Smooth muscle cell (in vitro differentiated cells): Measurements from ENCODE around the gene PP2D1. TPM values are rescaled to one million over a fixed set of nuclear protein-coding genes. Genes with fewer than 3 reads are reported as not detected.
A peak's percentile ranks its signal among the peaks of the same experiment; 100 is the strongest.
"Not testable (repeated sequence)": the region's sequence is repeated elsewhere in the genome, so short reads cannot be mapped to it uniquely, and the experiment has no call there.

ENCODE experiments used
- DNase-seq: peaks from one replicate; lab custom pipeline; 2025; ENCODE audit not compliant: unreplicated experiment; lab: John Stamatoyannopoulos, UW
- H2AFZ ChIP-seq: fragments of 200-600 bp; sonication (generic); 2 replicates; pipeline ENCODE4 v1.6.0; 2016; ENCODE audit warnings: antibody characterized with exemption, low read depth, mild to moderate bottlenecking
- H3F3A ChIP-seq: fragments of 200-600 bp; sonication (generic); 2 replicates; pipeline ENCODE4 v1.6.0; 2017; ENCODE audit warnings: antibody characterized with exemption, low read depth
- H3K27ac ChIP-seq: fragments of 200-600 bp; sonication (generic); 2 replicates; pipeline ENCODE4 v1.5.1; 2016; ENCODE audit warnings: low read depth, mild to moderate bottlenecking
- H3K27me3 ChIP-seq: fragments of 200-600 bp; sonication (generic); 2 replicates; pipeline ENCODE4 v1.6.1; 2016; ENCODE audit warnings: low read depth, mild to moderate bottlenecking
- H3K36me3 ChIP-seq: fragments of 200-600 bp; sonication (generic); 2 replicates; pipeline ENCODE4 v1.5.1; 2016; ENCODE audit warnings: low read depth
- H3K4me1 ChIP-seq: fragments of 200-600 bp; sonication (generic); 2 replicates; pipeline ENCODE4 v1.5.1; 2016; ENCODE audit warnings: low read depth
- H3K4me2 ChIP-seq: fragments of 200-600 bp; sonication (generic); 2 replicates; pipeline ENCODE4 v1.6.0; 2016; ENCODE audit warnings: mild to moderate bottlenecking
- H3K4me3 ChIP-seq: fragments of 200-600 bp; sonication (generic); 2 replicates; pipeline ENCODE4 v1.5.1; 2016; ENCODE audit warnings: mild to moderate bottlenecking
- H3K79me2 ChIP-seq: fragments of 200-600 bp; sonication (generic); 2 replicates; pipeline ENCODE4 v1.6.0; 2016; ENCODE audit warnings: low read depth, mild to moderate bottlenecking
- H3K9ac ChIP-seq: fragments of 200-600 bp; sonication (generic); 2 replicates; pipeline ENCODE4 v1.6.0; 2016; ENCODE audit warnings: low read depth
- H3K9me3 ChIP-seq: fragments of 200-600 bp; sonication (generic); replicated peaks from 2 replicates; pipeline ENCODE4 v1.5.1; 2016; ENCODE audit warnings: low read depth
- H4K20me1 ChIP-seq: fragments of 200-600 bp; sonication (generic); 2 replicates; pipeline ENCODE4 v1.6.0; 2016; ENCODE audit warnings: low read depth
- WGBS: methylation state at CpG from one replicate; pipeline ENCODE4 v1.1.7; 2016; ENCODE audit warnings: low lambda C conversion rate; 5-methylcytosine and 5-hydroxymethylcytosine counted together
- polyA plus RNA-seq: library from polyadenylated mRNA; unstranded; fragments of >200 nt; fragmentation: Nextera tagmentation; extraction: Ambion mirVana; gene quantifications from 2 replicates; pipeline ENCODE4 v1.2.1, GENCODE V29; 2016
- total RNA-seq: library from RNA; depleted of rRNA; stranded (reverse); fragments of >200 nt; gene quantifications from 2 replicates; pipeline ENCODE4 v1.2.3, GENCODE V29; 2014
- TF ChIP-seq, protein P1 (sequence below): fragments of 200-600 bp; sonication (generic); IDR thresholded peaks from 2 replicates; pipeline ENCODE4 v1.5.1; 2017; ENCODE audit warnings: borderline replicate concordance, mild to moderate bottlenecking, antibody characterized with exemption; ENCODE audit not compliant: insufficient read depth, poor library complexity, severe bottlenecking

PP2D1 gene
- total and polyA plus RNA-seq, 2 experiments from 2014 or later, result 0.40 TPM; not detected in 1

DNA sequence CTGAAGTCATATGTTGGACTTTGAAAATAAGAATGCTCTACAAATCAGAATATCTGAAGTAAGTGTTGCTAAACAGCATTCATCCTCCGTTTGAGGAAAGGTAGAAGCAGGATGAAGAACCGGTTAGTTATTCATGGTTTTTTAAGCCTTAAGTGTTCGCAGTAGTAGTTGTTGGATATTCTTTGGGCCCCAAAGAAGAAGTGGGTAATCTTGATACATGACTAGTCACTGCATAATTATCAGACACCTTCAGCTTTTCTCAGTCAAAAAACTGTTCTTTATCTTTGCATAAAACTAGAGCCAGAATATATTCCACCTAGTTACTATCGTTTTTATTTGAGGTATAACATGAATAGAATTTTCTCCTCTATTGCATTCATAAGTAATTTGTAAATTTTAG is 51.4 kb downstream of the PP2D1 start:
- WGBS, result 84% methylated on average over 4 of the region's 4 CpGs
- peaks cover 100% of the 10 kb centered on the region for H4K20me1 ChIP-seq
- no peak for DNase-seq
- H3K36me3 ChIP-seq, result peaks cover 3% of the 10 kb centered on the region
- H3F3A ChIP-seq, result no peaks in the 10 kb centered on the region
- H3K27me3 ChIP-seq, result no peaks in the 10 kb centered on the region
- no peak overlapping the region for H3K4me3 ChIP-seq
- H3K4me2 ChIP-seq, result no peak overlapping the region
- no peaks in the 10 kb centered on the region for H3K4me1 ChIP-seq
- H3K79me2 ChIP-seq, result peaks cover 100% of the 10 kb centered on the region
- no peak overlapping the region for H3K9ac ChIP-seq
- peak overlapping the region; percentile 10 for H3K27ac ChIP-seq
- H2AFZ ChIP-seq, result no peak overlapping the region
- H3K9me3 ChIP-seq, result no peaks in the 10 kb centered on the region
- TF ChIP-seq, protein P1, sequence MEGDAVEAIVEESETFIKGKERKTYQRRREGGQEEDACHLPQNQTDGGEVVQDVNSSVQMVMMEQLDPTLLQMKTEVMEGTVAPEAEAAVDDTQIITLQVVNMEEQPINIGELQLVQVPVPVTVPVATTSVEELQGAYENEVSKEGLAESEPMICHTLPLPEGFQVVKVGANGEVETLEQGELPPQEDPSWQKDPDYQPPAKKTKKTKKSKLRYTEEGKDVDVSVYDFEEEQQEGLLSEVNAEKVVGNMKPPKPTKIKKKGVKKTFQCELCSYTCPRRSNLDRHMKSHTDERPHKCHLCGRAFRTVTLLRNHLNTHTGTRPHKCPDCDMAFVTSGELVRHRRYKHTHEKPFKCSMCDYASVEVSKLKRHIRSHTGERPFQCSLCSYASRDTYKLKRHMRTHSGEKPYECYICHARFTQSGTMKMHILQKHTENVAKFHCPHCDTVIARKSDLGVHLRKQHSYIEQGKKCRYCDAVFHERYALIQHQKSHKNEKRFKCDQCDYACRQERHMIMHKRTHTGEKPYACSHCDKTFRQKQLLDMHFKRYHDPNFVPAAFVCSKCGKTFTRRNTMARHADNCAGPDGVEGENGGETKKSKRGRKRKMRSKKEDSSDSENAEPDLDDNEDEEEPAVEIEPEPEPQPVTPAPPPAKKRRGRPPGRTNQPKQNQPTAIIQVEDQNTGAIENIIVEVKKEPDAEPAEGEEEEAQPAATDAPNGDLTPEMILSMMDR, result no peak

DNA sequence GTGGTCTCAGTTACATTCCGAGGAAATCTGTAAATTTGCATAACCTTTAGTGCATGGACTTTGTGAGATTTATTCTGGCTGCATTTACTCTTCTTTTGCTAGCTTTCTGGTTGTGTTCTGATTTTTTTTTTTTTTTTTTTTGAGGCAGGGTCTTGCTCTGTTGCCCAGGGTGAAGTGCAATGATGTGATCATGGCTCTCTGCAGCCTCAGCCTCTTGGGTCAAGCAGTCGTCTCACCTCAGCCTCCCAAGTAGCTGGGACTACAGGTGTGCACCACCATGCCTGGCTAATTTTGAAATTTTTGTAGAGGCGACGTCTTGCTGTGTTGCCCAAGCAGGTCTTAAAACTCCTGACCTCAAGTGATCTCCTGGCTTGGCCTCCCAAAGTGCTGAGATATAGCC is 52.6 kb downstream of the PP2D1 start:
- 75% methylated on average over 4 of the region's 4 CpGs for WGBS
- Histone ChIP-seq H3K27me3 (no peaks in the 10 kb centered on the region), H3F3A (peaks cover 3% of the 10 kb centered on the region), H3K36me3 (peaks cover 3% of the 10 kb centered on the region), H3K27ac (no peak overlapping the region), H2AFZ (no peak overlapping the region), H3K4me2 (no peak overlapping the region), H3K9ac (no peak overlapping the region), H3K4me1 (no peaks in the 10 kb centered on the region), H3K79me2 (peaks cover 100% of the 10 kb centered on the region), H3K4me3 (no peak overlapping the region), H4K20me1 (peaks cover 100% of the 10 kb centered on the region), H3K9me3 (no peaks in the 10 kb centered on the region)
- TF ChIP-seq, protein P1, result no peak
- no peak for DNase-seq

DNA sequence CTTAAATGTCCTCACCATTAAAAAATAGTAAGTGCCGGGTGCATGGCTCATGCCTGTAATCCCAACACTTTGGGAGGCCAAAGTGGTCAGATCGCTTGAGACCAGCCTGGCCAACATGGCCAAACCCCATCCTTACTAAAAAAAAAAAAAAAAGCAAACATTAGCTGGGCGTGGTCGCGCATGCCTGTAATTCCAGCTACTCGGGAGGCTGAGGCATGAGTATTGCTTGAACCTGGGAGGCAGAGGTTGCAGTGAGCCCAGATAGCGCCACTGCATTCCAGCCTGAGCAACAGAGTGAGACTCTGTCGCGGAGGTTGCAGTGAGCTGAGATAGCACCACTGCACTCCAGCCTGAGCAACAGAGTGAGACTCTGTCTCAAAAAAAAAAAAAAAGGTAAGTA is 54.7 kb downstream of the PP2D1 start:
- H3F3A ChIP-seq, H3K27ac ChIP-seq, H3K27me3 ChIP-seq, H3K36me3 ChIP-seq, H3K4me3 ChIP-seq, H3K4me1 ChIP-seq, H3K9me3 ChIP-seq, H3K4me2 ChIP-seq, DNase-seq, H3K9ac ChIP-seq, H2AFZ ChIP-seq: not testable (repeated sequence)
- 85% methylated on average over 9 of the region's 9 CpGs for WGBS
- peaks cover 100% of the 10 kb centered on the region for H3K79me2 ChIP-seq
- peaks cover 100% of the 10 kb centered on the region for H4K20me1 ChIP-seq

DNA sequence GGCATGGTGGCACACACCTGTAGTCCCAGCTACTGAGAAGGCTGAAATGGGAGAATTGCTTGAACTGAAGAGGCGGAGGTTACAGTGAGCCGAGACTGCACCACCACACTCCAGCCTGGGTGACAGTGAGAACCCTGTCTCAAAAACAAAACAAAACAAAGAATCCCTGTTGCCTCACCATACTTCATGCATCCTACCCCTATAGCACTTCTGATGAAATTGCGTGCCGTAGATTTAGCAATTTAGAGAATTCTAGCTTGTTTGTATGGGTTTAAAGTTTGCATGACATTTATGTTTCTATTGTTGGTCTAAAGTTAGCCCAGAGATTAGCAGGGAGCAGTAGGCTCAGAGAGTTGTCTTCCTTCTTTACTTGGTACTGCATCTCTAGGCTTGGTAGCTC is 57.4 kb downstream of the PP2D1 start:
- peaks cover 5% of the 10 kb centered on the region for H3K36me3 ChIP-seq
- H2AFZ ChIP-seq, result no peak overlapping the region
- no peaks in the 10 kb centered on the region for H3K9me3 ChIP-seq
- H3K4me3 ChIP-seq, result no peak overlapping the region
- no peaks in the 10 kb centered on the region for H3K4me1 ChIP-seq
- peaks cover 100% of the 10 kb centered on the region for H4K20me1 ChIP-seq
- no peak overlapping the region for H3K9ac ChIP-seq
- peaks cover 100% of the 10 kb centered on the region for H3K79me2 ChIP-seq
- WGBS, result 97% methylated on average over 4 of the region's 4 CpGs
- no peak overlapping the region for H3K4me2 ChIP-seq
- TF ChIP-seq, protein P1, result no peak
- H3K27ac ChIP-seq, result no peak overlapping the region
- DNase-seq, result no peak
- no peaks in the 10 kb centered on the region for H3K27me3 ChIP-seq
- H3F3A ChIP-seq, result peaks cover 3% of the 10 kb centered on the region
